Thyroid gland (tissue), 4 donors: Measurements from ENCODE around the gene KCTD19.

ENCODE experiments used
- CTCF ChIP-seq, 6 experiments: fragments of 200-600 bp in 3 of 6; fragments of 450-650 bp in 3 of 6; sonication (generic) in 3 of 6; IDR thresholded peaks; one replicate each; pipeline ENCODE4 v1.5.1; 2016 to 2019; ENCODE audit warnings: antibody characterized with exemption in 6 of 6, mild to moderate bottlenecking in 2 of 6, inconsistent platforms in 1 of 6, moderate library complexity in 1 of 6
- POLR2A ChIP-seq, 2 donors: fragments of 450-650 bp; IDR thresholded peaks; one replicate each; pipeline ENCODE4 v1.6.1; 2017; ENCODE audit warnings: antibody characterized with exemption in 2 of 2, mild to moderate bottlenecking in 2 of 2, moderate library complexity in 1 of 2

DNA sequence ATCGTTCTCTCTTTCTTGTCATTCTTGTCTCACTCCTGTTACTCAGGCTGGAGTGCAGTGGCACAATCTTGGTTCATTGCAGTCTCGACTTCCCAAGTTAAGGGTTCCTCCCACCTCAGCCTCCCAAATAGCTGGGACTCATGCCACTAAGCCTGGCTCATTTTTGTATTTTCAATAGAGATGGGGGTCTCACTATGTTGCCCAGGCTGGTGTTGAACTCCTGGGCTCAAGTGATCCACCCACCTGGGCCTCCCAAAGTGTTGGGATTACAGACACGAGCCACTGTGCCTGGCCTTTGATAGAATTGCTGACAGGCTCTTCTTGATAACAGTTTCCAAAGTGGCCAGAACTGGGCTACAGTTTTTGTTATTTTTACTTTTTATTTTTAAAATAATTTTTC is 34.5 kb upstream of the KCTD19 start:
- TF ChIP-seq CTCF (IDR thresholded peaks at IDR 0.05) (no peak), POLR2A (IDR thresholded peaks at IDR 0.05) (no peak)
